Type B pancreatic cell (in vitro differentiated cells): ENCODE results near the gene DIS3L. TPM values are rescaled to one million over a fixed set of nuclear protein-coding genes. Genes with fewer than 3 reads are reported as not detected.
"Not testable (repeated sequence)": the region's sequence is repeated elsewhere in the genome, so short reads cannot be mapped to it uniquely, and the experiment has no call there.

Experiments
- DNase-seq: peaks from one replicate; pipeline ENCODE4 v3.0.0; 2021; ENCODE audit warnings: mixed read lengths; ENCODE audit not compliant: unreplicated experiment; ENCODE audit errors: extremely low spot score
- H3K27ac Mint-ChIP-seq: 2 replicates; pipeline ENCODE4 v1.8.0; 2021; ENCODE audit warnings: mild to moderate bottlenecking, mixed read lengths
- H3K27me3 Mint-ChIP-seq: 2 replicates; pipeline ENCODE4 v1.8.0; 2021; ENCODE audit warnings: mixed read lengths
- H3K36me3 Mint-ChIP-seq: 2 replicates; pipeline ENCODE4 v1.8.0; 2021; ENCODE audit warnings: mixed read lengths
- H3K4me1 Mint-ChIP-seq: one replicate; pipeline ENCODE4 v1.8.0; 2021; ENCODE audit warnings: mixed read lengths; ENCODE audit not compliant: unreplicated experiment
- H3K4me3 Mint-ChIP-seq: 2 replicates; pipeline ENCODE4 v1.8.0; 2021; ENCODE audit warnings: mild to moderate bottlenecking, mixed read lengths
- H3K9me3 Mint-ChIP-seq: 2 replicates; pipeline ENCODE4 v1.8.0; 2021; ENCODE audit warnings: mixed read lengths
- total RNA-seq: library from RNA; stranded (reverse); gene quantifications from 2 replicates; pipeline ENCODE4 v1.2.1, GENCODE V29; 2021; ENCODE audit warnings: low replicate concordance
- TF ChIP-seq, protein P1 (sequence below): fragments of 200-600 bp; sonication (generic); conservative IDR thresholded peaks from 2 replicates; pipeline ENCODE4 v1.5.0; 2021; ENCODE audit warnings: antibody characterized with exemption, mild to moderate bottlenecking

The DIS3L gene
- total RNA-seq, 1 donor from 2014 or later, result 37.7 TPM

DNA sequence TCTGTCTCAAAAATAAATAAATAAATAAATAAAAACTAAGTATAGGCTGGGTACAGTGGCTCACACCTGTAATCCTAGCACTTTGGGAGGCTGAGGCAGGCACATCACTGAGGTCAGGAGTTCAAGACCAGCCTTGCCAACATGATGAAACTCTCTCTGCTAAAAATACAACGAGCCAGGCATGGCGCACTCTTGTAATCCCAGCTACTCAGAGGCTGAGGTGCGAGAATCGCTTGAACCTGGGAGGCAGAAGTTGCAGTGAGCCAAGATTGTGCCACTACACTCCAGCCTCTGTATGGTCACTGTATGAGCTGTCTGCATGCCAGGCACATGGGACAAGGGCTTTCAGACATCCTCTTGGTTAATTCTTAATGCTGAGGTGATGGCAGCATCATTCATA is 34.4 kb downstream of the DIS3L start:
- TF ChIP-seq, protein P1, sequence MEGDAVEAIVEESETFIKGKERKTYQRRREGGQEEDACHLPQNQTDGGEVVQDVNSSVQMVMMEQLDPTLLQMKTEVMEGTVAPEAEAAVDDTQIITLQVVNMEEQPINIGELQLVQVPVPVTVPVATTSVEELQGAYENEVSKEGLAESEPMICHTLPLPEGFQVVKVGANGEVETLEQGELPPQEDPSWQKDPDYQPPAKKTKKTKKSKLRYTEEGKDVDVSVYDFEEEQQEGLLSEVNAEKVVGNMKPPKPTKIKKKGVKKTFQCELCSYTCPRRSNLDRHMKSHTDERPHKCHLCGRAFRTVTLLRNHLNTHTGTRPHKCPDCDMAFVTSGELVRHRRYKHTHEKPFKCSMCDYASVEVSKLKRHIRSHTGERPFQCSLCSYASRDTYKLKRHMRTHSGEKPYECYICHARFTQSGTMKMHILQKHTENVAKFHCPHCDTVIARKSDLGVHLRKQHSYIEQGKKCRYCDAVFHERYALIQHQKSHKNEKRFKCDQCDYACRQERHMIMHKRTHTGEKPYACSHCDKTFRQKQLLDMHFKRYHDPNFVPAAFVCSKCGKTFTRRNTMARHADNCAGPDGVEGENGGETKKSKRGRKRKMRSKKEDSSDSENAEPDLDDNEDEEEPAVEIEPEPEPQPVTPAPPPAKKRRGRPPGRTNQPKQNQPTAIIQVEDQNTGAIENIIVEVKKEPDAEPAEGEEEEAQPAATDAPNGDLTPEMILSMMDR, result no peak
- Mint-ChIP-seq H3K9me3 (no peaks in the 10 kb centered on the region), H3K4me3 (no peak overlapping the region), H3K4me1 (no peaks in the 10 kb centered on the region), H3K27ac (no peak overlapping the region), H3K27me3 (no peaks in the 10 kb centered on the region), H3K36me3 (peaks cover 17% of the 10 kb centered on the region)
- no peak for DNase-seq

DNA sequence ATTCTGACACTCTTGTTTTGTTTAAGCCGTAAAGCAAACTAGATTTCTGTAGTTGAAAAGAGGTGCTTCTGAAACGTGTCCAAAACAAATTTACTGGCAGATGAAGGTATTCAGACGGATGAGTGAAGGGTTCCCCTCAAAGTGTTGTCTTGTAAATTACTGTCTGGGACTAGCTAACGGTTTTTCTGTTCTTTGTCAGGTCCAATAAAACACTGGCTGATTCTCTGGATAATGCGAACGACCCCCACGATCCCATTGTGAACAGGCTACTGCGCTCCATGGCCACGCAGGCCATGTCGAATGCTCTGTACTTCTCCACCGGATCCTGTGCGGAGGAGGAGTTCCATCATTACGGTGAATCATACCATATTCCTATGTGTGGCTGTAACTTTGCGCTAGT is 35.4 kb downstream of the DIS3L start:
- H3K27ac Mint-ChIP-seq, result no peak overlapping the region
- no peaks in the 10 kb centered on the region for H3K4me1 Mint-ChIP-seq
- H3K36me3 Mint-ChIP-seq, result peaks cover 17% of the 10 kb centered on the region
- no peaks in the 10 kb centered on the region for H3K27me3 Mint-ChIP-seq
- TF ChIP-seq, protein P1, result no peak
- H3K4me3 Mint-ChIP-seq, result no peak overlapping the region
- H3K9me3 Mint-ChIP-seq, result no peaks in the 10 kb centered on the region
- DNase-seq, result no peak

DNA sequence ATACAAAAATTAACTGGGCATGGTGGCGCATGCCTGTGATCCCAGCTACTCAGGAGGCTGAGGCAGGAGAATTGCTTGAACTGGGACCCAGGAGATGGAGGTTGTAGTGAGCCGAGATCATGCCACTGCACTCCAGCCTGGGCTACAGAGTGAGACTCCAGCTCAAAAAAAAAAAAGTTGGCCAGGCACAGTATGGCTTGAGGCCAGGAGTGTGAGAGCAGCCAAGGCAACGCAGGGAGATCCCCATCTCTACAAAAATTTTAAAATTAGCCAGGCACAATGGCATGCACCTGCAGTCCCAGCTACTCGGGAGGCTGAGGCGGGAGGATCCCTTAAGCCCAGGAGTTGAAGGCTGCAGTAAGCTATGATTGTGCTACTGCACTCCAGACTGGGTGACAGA is 55.2 kb downstream of the DIS3L start:
- not testable (repeated sequence) for H3K27ac Mint-ChIP-seq, H3K9me3 Mint-ChIP-seq, H3K27me3 Mint-ChIP-seq, H3K4me1 Mint-ChIP-seq, DNase-seq, H3K4me3 Mint-ChIP-seq
- H3K36me3 Mint-ChIP-seq, result peaks cover 18% of the 10 kb centered on the region

DNA sequence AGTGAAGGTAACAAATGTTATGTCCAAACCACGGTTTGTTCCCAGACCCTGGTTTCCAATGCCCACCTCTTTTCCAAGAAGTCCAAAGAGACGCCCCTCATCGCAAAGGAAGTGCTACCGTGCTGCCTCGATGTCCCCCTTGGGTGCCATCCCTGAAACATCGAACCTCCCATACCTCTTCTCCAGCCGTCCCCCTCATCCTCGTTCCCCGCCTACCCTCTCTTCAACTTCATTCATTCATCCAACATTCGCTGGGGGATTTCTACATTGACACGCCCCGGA is 62.6 kb downstream of the DIS3L start:
- TF ChIP-seq, protein P1, result no peak
- H3K27ac Mint-ChIP-seq, result peak overlapping the region; percentile 83
- no peak for DNase-seq
- peaks cover 13% of the 10 kb centered on the region for H3K36me3 Mint-ChIP-seq
- H3K4me3 Mint-ChIP-seq, result peak overlapping the region; percentile 95
- no peaks in the 10 kb centered on the region for H3K9me3 Mint-ChIP-seq
- H3K27me3 Mint-ChIP-seq, result no peaks in the 10 kb centered on the region
- peaks cover 17% of the 10 kb centered on the region for H3K4me1 Mint-ChIP-seq

DNA sequence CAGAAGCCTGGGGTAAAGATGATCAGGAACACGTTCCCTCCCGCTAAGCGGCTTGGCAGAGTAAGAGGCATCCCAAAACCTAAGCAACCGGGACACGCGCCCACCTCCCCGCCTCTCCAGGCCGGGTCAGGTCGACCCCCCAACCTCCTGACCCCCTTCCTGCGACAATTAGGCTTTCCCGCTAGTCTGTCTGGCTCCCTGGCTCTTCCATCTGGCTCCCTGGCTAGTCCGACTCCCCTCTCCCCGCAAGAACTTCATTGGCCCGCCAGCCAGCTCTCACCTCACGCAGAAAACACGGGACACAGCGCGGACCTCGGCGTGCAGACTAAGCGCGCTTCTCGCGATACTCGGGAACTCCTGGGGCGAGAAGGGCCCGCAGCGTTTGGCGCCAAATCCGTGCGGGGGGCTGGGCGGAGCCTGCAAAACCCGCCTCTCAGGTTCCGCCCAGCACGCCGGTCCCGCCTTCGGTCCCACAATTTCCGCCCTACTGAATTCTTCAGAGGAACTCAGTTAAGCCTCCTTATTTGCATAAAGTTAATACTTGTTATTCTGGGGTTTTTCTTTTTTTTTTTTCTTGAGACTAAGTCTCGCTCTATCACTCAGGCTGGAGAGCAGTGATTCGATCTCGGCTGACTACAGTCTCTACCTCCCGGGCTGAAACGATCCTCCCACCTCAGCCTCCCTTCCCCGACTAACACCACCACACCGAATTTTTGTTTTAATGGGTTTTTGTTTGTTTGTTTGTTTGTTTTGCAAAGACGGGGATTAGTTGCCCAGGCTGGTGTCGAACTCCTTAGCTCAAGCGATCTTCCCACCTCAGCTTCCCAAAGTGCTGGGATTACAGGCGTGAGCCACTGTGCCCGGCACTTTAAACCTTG is 63.2 kb downstream of the DIS3L start, which contains the start of gene TIPIN:
Gene TIPIN (minus strand): TSS at position 327 of the 878 bp plus-strand sequence. CDS start 3,738 bp downstream, outside the sequence.
- peaks cover 13% of the 10 kb centered on the region for H3K36me3 Mint-ChIP-seq
- peak; percentile 97 for DNase-seq

DNA sequence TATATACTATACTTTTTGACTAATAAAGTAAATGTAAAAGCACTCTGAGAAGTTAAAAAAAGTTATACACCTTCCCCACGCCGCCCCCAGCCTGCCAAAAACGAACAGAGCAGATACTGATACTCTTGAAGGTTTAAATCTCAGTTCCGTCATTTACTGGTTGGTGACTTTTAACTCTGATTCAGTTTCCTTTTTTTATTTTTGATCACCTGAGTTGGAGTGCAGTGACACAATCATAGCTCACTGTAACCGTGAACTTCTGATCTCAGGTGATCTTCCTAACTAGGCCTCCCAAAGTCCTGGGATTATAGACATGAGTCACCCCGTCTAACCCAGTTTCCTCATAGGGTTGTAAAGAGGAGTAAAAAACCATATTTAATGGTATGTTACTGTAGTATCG is 66.4 kb downstream of the DIS3L start:
- no peak for DNase-seq
- Mint-ChIP-seq H3K36me3 (no peaks in the 10 kb centered on the region), H3K27ac (no peak overlapping the region), H3K27me3 (no peaks in the 10 kb centered on the region), H3K9me3 (no peaks in the 10 kb centered on the region), H3K4me1 (peaks cover 17% of the 10 kb centered on the region), H3K4me3 (peak overlapping the region; percentile 62)
- TF ChIP-seq, protein P1, result no peak

More for the DNA sequence above, 63.2 kb downstream of the DIS3L start, which contains the start of gene TIPIN:
- Mint-ChIP-seq H3K4me3 (peak within 1 kb of the TSS; percentile 95), H3K4me1 (peaks cover 17% of the 10 kb centered on the region), H3K27me3 (no peaks in the 10 kb centered on the region), H3K27ac (peak within 1 kb of the TSS; percentile 83), H3K9me3 (no peaks in the 10 kb centered on the region)
- TF ChIP-seq, protein P1, result no peak

DNA sequence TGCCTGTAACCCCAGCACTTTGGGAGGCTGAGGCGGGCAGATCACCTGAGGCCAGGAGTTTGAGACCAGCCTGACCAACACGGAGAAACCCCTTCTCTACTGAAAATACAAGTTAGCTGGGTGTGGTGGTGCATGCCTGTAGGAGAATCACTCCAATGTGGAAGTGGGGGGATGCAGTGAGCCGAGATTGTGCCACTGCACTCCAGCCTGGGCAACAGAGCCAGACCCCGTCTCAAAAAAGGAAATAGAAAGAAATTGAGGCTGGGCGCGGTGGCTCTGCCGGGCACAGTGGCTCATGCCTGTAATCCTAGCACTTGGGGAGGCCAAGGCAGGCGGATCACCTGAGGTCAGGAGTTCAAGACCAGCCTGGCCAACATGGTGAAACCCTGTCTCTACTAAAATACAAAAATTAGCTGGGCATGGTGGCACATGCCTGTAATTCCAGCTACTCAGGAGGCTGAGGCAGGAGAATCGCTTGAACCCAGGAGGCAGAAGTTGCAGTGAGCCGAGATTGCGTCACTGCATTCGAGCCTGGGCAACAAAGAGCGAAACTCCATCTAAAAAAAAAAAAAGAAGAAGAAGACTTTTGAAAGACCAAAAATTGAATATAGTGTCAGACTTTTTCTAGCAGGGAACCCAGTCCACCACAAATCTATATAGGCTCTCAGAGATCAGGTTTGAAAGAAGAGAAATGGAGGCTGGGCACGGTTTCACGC is 68.5 kb downstream of the DIS3L start:
- DNase-seq, H3K9me3 Mint-ChIP-seq, H3K27ac Mint-ChIP-seq, H3K27me3 Mint-ChIP-seq, H3K36me3 Mint-ChIP-seq, H3K4me3 Mint-ChIP-seq, H3K4me1 Mint-ChIP-seq: not testable (repeated sequence)
